Upper lobe of left lung (tissue), 6 donors: ENCODE results near the gene PDLIM4. TPM values are rescaled to one million over a fixed set of nuclear protein-coding genes. Genes with fewer than 3 reads are reported as not detected.

Experiments used
- ATAC-seq, 2 donors: fragments of 200-7000 bp; cut with Tn5 transposase; one replicate each; pipeline ENCODE4 v1.9.1; 2022; ENCODE audit warnings: mild to moderate bottlenecking in 2 of 2, moderate library complexity in 2 of 2; ENCODE audit not compliant: low FRiP score in 2 of 2
- DNase-seq, 2 donors: peaks; one replicate each; pipeline ENCODE4 v3.0.0-alpha.2; 2019 to 2020
- H3K27ac ChIP-seq, 4 donors: fragments of 200-600 bp; sonication (generic); one replicate each; pipeline ENCODE4 v1.5.1; 2016 to 2019
- H3K27me3 ChIP-seq, 4 donors: fragments of 200-600 bp; sonication (generic); one replicate each; pipeline ENCODE4 v1.5.1; 2017 to 2019
- H3K36me3 ChIP-seq, 4 donors: fragments of 200-600 bp; sonication (generic); one replicate each; pipeline ENCODE4 v1.5.1; 2016 to 2019
- H3K4me1 ChIP-seq, 4 donors: fragments of 200-600 bp; sonication (generic); one replicate each; pipeline ENCODE4 v1.5.1; 2018 to 2019
- H3K4me3 ChIP-seq, 4 donors: fragments of 200-600 bp; sonication (generic); one replicate each; pipeline ENCODE4 v1.5.1; 2017 to 2019; ENCODE audit warnings: mild to moderate bottlenecking in 2 of 4, moderate library complexity in 1 of 4
- H3K9me3 ChIP-seq, 4 donors: fragments of 200-600 bp; sonication (generic); one replicate each; pipeline ENCODE4 v1.5.1; 2018 to 2019
- CTCF ChIP-seq, 6 experiments: fragments of 450-650 bp in 4 of 6; fragments of 200-600 bp in 2 of 6; sonication (generic) in 2 of 6; IDR thresholded peaks; one replicate each; pipeline ENCODE4 v1.5.1; 2016 to 2019; ENCODE audit warnings: antibody characterized with exemption in 6 of 6
- EP300 ChIP-seq, 4 donors: sonication (generic); formaldehyde crosslinking; IDR thresholded peaks; one replicate each; pipeline ENCODE4 v1.5.1; 2017; ENCODE audit warnings: antibody characterized with exemption in 4 of 4, control low read depth in 2 of 4
- POLR2A ChIP-seq, 4 donors: fragments of 450-650 bp; IDR thresholded peaks; one replicate each; pipeline ENCODE4 v1.5.1; 2016 to 2017; ENCODE audit warnings: antibody characterized with exemption in 4 of 4, mild to moderate bottlenecking in 2 of 4
- POLR2AphosphoS5 ChIP-seq, 2 donors: sonication (generic); formaldehyde crosslinking; IDR thresholded peaks; one replicate each; pipeline ENCODE4 v1.5.1; 2017; ENCODE audit warnings: antibody characterized with exemption in 2 of 2
- WGBS, 2 donors: methylation state at CpG; one replicate each; pipeline ENCODE4 v1.1.5; 2017 to 2018; 5-methylcytosine and 5-hydroxymethylcytosine counted together
- total RNA-seq, 6 donors: library from RNA; depleted of rRNA in 4 of 6; stranded (reverse); fragments of >200 nt in 4 of 6; gene quantifications; one replicate each; pipeline versions ENCODE4 v1.1.0 to v1.2.1, GENCODE V29; 2016 to 2021
- donor health status: DM: no; HTN: no; CAD: no; lungs with moderate emphysema.
- donor health status: DM: no; HTN: yes; CAD: no; lungs with severe emphysema.

The PDLIM4 gene
- total RNA-seq, 6 donors from 2014 or later = 3.3 to 14.2 (median 10.6) TPM

- no peak for ATAC-seq
- Histone ChIP-seq H3K36me3 (peaks cover 0 to 9% (median 3%) of the 10 kb centered on the region in 4 donors), H3K4me1 (no peaks in the 10 kb centered on the region), H3K27ac (no peak overlapping the region), H3K9me3 (no peaks in the 10 kb centered on the region), H3K4me3 (no peak overlapping the region), H3K27me3 (no peaks in the 10 kb centered on the region)
- peak in 1 of 2 donors; percentile 53 for DNase-seq
- TF ChIP-seq CTCF (IDR thresholded peaks at IDR 0.05) (no peak), EP300 (IDR thresholded peaks at IDR 0.05) (no peak), POLR2AphosphoS5 (IDR thresholded peaks at IDR 0.05) (no peak), POLR2A (IDR thresholded peaks at IDR 0.05) (no peak)
- 67 to 68% methylated on average over 10 to 11 of the region's 11 CpGs for WGBS, 2 donors
These were observed 64.8 kb downstream of the PDLIM4 start for GRCh38 chr5:132322266-132322665.

Other genes starting within 250 kb of the PDLIM4 start
- gene ACSL6, start 246.0 kb upstream of the PDLIM4 start, total RNA-seq = 1 to 10 TPM in 1 of 6 donors, under 1 TPM in 4, not detected in 1; 0.61 to 1.2 (median 0.74) TPM
- gene IL3, start 197.0 kb upstream of the PDLIM4 start, total RNA-seq = not detected
- 1 to 10 TPM in 5 of 6 donors, not detected in 1; 3.9 to 10.0 (median 4.4) TPM for gene CSF2, start 183.9 kb upstream of the PDLIM4 start, total RNA-seq
- gene P4HA2, start 29.8 kb upstream of the PDLIM4 start, total RNA-seq = 10 to 100 TPM; 37.7 to 85.2 (median 57.5) TPM
- gene SLC22A4, start 36.7 kb downstream of the PDLIM4 start, total RNA-seq = 10 to 100 TPM in 2 of 6 donors, 1 to 10 TPM in 4; 3.9 to 17.8 (median 8.1) TPM
- 10 to 100 TPM in 4 of 6 donors, 1 to 10 TPM in 2; 7.9 to 22.0 (median 12.7) TPM for gene SLC22A5, start 112.0 kb downstream of the PDLIM4 start, total RNA-seq
- 10 to 100 TPM; 42.1 to 94.3 (median 79.3) TPM for gene IRF1, start 233.1 kb downstream of the PDLIM4 start, total RNA-seq